GM19025 (cell line): ENCODE measurements around the gene MUC5AC.
"Not testable (repeated sequence)": the region's sequence is repeated elsewhere in the genome, so short reads cannot be mapped to it uniquely, and the experiment has no call there.

Experiments
- ATAC-seq: cut with Tn5 transposase; IDR thresholded peaks from one replicate; pipeline ENCODE4 v1.9.1; 2021; ENCODE audit warnings: mild to moderate bottlenecking, low read depth, moderate library complexity; ENCODE audit not compliant: unreplicated experiment

Gene MUC5AC

GRCh38 chr11:1203505-1204271 lies 45.9 kb downstream of the MUC5AC start:
- ATAC-seq, result no peak

GRCh38 chr11:1204381-1205101 lies 46.8 kb downstream of the MUC5AC start:
- no peak for ATAC-seq

GRCh38 chr11:1205121-1205986 lies 47.6 kb downstream of the MUC5AC start:
- ATAC-seq, result no peak

- no peak for ATAC-seq
These were observed 48.2 kb downstream of the MUC5AC start for GRCh38 chr11:1205987-1206331.

GRCh38 chr11:1206391-1207271 lies 48.9 kb downstream of the MUC5AC start:
- ATAC-seq, result no peak

- ATAC-seq, result no peak
These were observed 49.8 kb downstream of the MUC5AC start for GRCh38 chr11:1207401-1208143.

GRCh38 chr11:1208144-1208393 lies 50.3 kb downstream of the MUC5AC start:
- no peak for ATAC-seq

GRCh38 chr11:1208394-1209261 lies 50.9 kb downstream of the MUC5AC start:
- no peak for ATAC-seq

- no peak for ATAC-seq
These were observed 51.8 kb downstream of the MUC5AC start for GRCh38 chr11:1209371-1210057.

- ATAC-seq, result no peak
These were observed 54.1 kb downstream of the MUC5AC start for GRCh38 chr11:1211838-1212237.

GRCh38 chr11:1215826-1216225 lies 58.1 kb downstream of the MUC5AC start:
- not testable (repeated sequence) for ATAC-seq

- no peak for ATAC-seq
These were observed 59.4 kb downstream of the MUC5AC start for GRCh38 chr11:1217151-1217550.

GRCh38 chr11:1218256-1218787 lies 60.6 kb downstream of the MUC5AC start:
- ATAC-seq, result no peak

GRCh38 chr11:1218788-1219445 lies 61.2 kb downstream of the MUC5AC start:
- ATAC-seq, result no peak

- no peak for ATAC-seq
These were observed 61.7 kb downstream of the MUC5AC start for GRCh38 chr11:1219446-1219833.

- no peak for ATAC-seq
These were observed 62.4 kb downstream of the MUC5AC start for GRCh38 chr11:1219834-1220815.
